Suprapubic skin (tissue), 4 donors: ENCODE data around the gene ST3GAL5. TPM values are rescaled to one million over a fixed set of nuclear protein-coding genes. Genes with fewer than 3 reads are reported as not detected.

Experiments
- DNase-seq, 2 donors: peaks; one replicate each; pipeline ENCODE4 v3.0.0-alpha.2; 2019; ENCODE audit warnings: low spot score in 2 of 2
- H3K27ac ChIP-seq: fragments of 200-600 bp; sonication (generic); one replicate; pipeline ENCODE4 v1.5.1; 2019
- H3K27me3 ChIP-seq: fragments of 200-600 bp; sonication (generic); one replicate; pipeline ENCODE4 v1.5.1; 2019
- H3K36me3 ChIP-seq: fragments of 200-600 bp; sonication (generic); one replicate; pipeline ENCODE4 v1.5.1; 2019
- H3K4me1 ChIP-seq: fragments of 200-600 bp; sonication (generic); one replicate; pipeline ENCODE4 v1.5.1; 2019
- H3K4me3 ChIP-seq: fragments of 200-600 bp; sonication (generic); one replicate; pipeline ENCODE4 v1.5.1; 2019; ENCODE audit warnings: mild to moderate bottlenecking
- H3K9me3 ChIP-seq: fragments of 200-600 bp; sonication (generic); one replicate; pipeline ENCODE4 v1.5.1; 2019
- CTCF ChIP-seq, 2 donors: fragments of 200-600 bp in 1 of 2; fragments of 450-650 bp in 1 of 2; sonication (generic) in 1 of 2; IDR thresholded peaks; one replicate each; pipeline ENCODE4 v1.5.1; 2016 to 2019; ENCODE audit warnings: antibody characterized with exemption in 2 of 2, mild to moderate bottlenecking in 1 of 2, moderate library complexity in 1 of 2
- EP300 ChIP-seq: sonication (generic); formaldehyde crosslinking; IDR thresholded peaks from one replicate; pipeline ENCODE4 v1.6.1; 2017; ENCODE audit warnings: antibody characterized with exemption
- POLR2A ChIP-seq, 2 donors: fragments of 450-650 bp; IDR thresholded peaks; one replicate each; pipeline ENCODE4 v1.6.1; 2017; ENCODE audit warnings: antibody characterized with exemption in 2 of 2, mild to moderate bottlenecking in 2 of 2, moderate library complexity in 2 of 2
- POLR2AphosphoS5 ChIP-seq, 3 donors: sonication (generic); formaldehyde crosslinking; IDR thresholded peaks; one replicate each; pipeline ENCODE4 v1.6.1; 2017; ENCODE audit warnings: antibody characterized with exemption in 3 of 3
- WGBS: methylation state at CpG from one replicate; pipeline ENCODE4 v1.1.5; 2018; 5-methylcytosine and 5-hydroxymethylcytosine counted together
- total RNA-seq, 4 donors: library from RNA; depleted of rRNA; stranded (reverse); fragments of >200 nt; gene quantifications; one replicate each; pipeline ENCODE4 v1.1.0, GENCODE V29; 2016

Gene ST3GAL5
- total RNA-seq, 4 donors from 2014 or later, result 9.5 to 17.8 (median 14.8) TPM

- Histone ChIP-seq H3K27me3 (no peaks in the 10 kb centered on the region), H3K9me3 (no peaks in the 10 kb centered on the region), H3K27ac (no peak overlapping the region), H3K4me3 (no peak overlapping the region), H3K4me1 (peaks cover 51% of the 10 kb centered on the region), H3K36me3 (no peaks in the 10 kb centered on the region)
- peak in 1 of 2 donors; percentile 56 for DNase-seq
- 85% methylated on average over 16 of the region's 20 CpGs for WGBS
- TF ChIP-seq POLR2A (IDR thresholded peaks at IDR 0.05) (no peak), EP300 (no peak), CTCF (IDR thresholded peaks at IDR 0.05) (no peak), POLR2AphosphoS5 (IDR thresholded peaks at IDR 0.05) (no peak)
Measured at GRCh38 chr2:85795331-85796045, 93.3 kb downstream of the ST3GAL5 start.

GRCh38 chr2:85794491-85795121, 94.2 kb downstream of the ST3GAL5 start:
- Histone ChIP-seq H3K27me3 (no peaks in the 10 kb centered on the region), H3K27ac (no peak overlapping the region), H3K4me1 (peaks cover 51% of the 10 kb centered on the region), H3K36me3 (no peaks in the 10 kb centered on the region), H3K9me3 (no peaks in the 10 kb centered on the region), H3K4me3 (no peak overlapping the region)
- 83% methylated on average over 10 of the region's 14 CpGs for WGBS
- DNase-seq, result peak in 1 of 2 donors; percentile 61
- TF ChIP-seq POLR2A (IDR thresholded peaks at IDR 0.05) (no peak), EP300 (no peak), POLR2AphosphoS5 (IDR thresholded peaks at IDR 0.05) (no peak), CTCF (IDR thresholded peaks at IDR 0.05) (no peak)

- Histone ChIP-seq H3K9me3 (no peaks in the 10 kb centered on the region), H3K4me3 (no peak overlapping the region), H3K27ac (no peak overlapping the region), H3K4me1 (peaks cover 51% of the 10 kb centered on the region), H3K27me3 (no peaks in the 10 kb centered on the region), H3K36me3 (no peaks in the 10 kb centered on the region)
- WGBS, result 83% methylated on average over 3 of the region's 3 CpGs
- no peak for DNase-seq
- TF ChIP-seq EP300 (no peak), POLR2AphosphoS5 (IDR thresholded peaks at IDR 0.05) (no peak), POLR2A (IDR thresholded peaks at IDR 0.05) (no peak), CTCF (IDR thresholded peaks at IDR 0.05) (no peak)
Measured at GRCh38 chr2:85794038-85794441, 94.8 kb downstream of the ST3GAL5 start.

- Histone ChIP-seq H3K27me3 (no peaks in the 10 kb centered on the region), H3K9me3 (no peaks in the 10 kb centered on the region), H3K36me3 (no peaks in the 10 kb centered on the region), H3K27ac (no peak overlapping the region), H3K4me1 (peaks cover 51% of the 10 kb centered on the region), H3K4me3 (no peak overlapping the region)
- 62% methylated on average over 4 of the region's 4 CpGs for WGBS
- TF ChIP-seq POLR2AphosphoS5 (IDR thresholded peaks at IDR 0.05) (no peak), CTCF (IDR thresholded peaks at IDR 0.05) (no peak), EP300 (no peak), POLR2A (IDR thresholded peaks at IDR 0.05) (no peak)
- no peak for DNase-seq
Measured at GRCh38 chr2:85793584-85793983, 95.2 kb downstream of the ST3GAL5 start.

- H3K27ac ChIP-seq, result peak overlapping the region; percentile 21
- peaks cover 51% of the 10 kb centered on the region for H3K4me1 ChIP-seq
- no peak overlapping the region for H3K4me3 ChIP-seq
- H3K36me3 ChIP-seq, result peaks cover 4% of the 10 kb centered on the region
- H3K9me3 ChIP-seq, result no peaks in the 10 kb centered on the region
- no peaks in the 10 kb centered on the region for H3K27me3 ChIP-seq
- TF ChIP-seq CTCF (IDR thresholded peaks at IDR 0.05) (no peak), POLR2AphosphoS5 (IDR thresholded peaks at IDR 0.05) (no peak), POLR2A (IDR thresholded peaks at IDR 0.05) (no peak), EP300 (no peak)
- DNase-seq, result peak in 1 of 2 donors; percentile 63
- 62% methylated on average over 8 of the region's 8 CpGs for WGBS
Measured at GRCh38 chr2:85792783-85793441, 95.9 kb downstream of the ST3GAL5 start.
